CD4-positive, alpha-beta T cell treated with Interleukin-1 beta for 1 hour (primary cell): ENCODE results near the gene ATAD1.
A peak's percentile ranks its signal among the peaks of the same experiment; 100 is the strongest.

ENCODE experiments used
- DNase-seq, 2 donors: peaks; one replicate each; pipeline ENCODE4 v3.0.0-alpha.2; 2020 to 2022

Gene ATAD1

DNA sequence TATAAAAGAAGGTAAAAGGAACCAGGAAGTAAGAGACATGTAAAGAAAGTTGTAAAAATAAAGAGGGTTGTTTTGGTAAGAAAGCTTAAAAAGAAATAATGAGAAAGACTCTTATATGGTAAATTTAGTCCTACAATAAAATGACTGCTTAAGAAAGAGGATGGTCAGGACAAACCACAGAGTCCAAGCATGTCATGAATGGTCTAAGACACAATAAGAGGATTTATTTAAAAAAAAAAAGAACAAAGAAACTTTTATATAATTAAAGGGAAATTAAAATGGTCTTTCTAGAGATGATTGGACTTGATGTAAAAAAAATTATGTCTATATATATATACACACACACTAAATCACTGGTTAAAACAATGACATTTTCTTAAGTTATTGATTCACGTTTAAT is 18.2 kb downstream of the ATAD1 start:
- no peak for DNase-seq

DNA sequence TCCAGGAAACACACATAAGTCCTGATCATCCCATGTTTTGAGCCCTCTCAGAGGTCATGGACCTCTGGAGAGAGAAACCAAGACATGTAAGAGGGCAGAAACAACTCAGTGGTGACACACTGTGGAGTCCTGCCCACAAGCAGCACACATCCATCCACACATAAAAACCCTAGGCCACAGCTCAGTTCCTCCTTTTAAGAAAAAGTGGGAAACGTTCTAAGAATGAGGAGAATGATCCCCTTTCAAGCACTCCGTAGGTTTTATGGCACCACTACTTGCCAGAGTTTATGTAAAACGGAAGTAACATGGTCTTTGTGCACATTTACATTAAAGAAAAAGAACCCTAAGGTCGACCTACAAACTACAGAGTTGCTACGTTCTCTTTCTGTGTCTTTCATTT is 19.9 kb downstream of the ATAD1 start:
- DNase-seq, result no peak

DNA sequence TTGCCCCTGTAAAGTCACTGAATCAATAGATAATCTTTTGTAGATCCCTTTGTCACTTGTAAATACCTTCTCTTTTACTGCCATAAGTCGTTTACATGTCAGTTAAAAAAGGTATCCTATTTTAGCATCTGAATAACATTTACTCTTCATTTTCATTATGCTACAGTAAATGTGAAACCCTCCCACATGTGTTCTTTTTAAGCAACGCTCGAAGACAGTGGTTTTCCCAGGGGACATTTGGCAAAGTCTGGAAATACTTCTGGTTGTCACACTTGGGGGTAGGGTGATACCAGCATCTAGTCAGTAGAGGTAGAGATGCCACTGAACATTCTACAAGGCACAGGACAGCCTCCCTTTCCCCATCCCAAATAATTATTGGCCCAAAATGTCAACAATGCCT is 23.7 kb downstream of the ATAD1 start:
- DNase-seq, result no peak

DNA sequence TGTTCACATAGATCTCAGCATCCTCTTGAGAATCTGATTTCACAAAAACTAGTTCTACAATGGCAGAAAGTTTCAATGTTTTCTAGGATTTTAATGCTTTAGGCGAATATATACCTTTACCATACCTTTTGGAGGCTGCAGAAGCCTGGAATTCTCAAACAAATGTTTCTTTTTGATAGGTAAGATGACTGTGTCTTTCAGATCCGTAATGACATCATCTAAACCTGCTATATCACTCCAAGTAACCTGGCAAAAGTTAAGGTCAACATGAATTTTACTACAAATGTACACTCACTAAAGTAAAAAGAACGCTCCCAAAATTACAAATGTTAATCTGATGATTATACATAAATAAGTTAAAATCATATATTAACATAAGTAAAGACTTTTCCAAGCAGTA is 27.8 kb downstream of the ATAD1 start:
- no peak for DNase-seq

DNA sequence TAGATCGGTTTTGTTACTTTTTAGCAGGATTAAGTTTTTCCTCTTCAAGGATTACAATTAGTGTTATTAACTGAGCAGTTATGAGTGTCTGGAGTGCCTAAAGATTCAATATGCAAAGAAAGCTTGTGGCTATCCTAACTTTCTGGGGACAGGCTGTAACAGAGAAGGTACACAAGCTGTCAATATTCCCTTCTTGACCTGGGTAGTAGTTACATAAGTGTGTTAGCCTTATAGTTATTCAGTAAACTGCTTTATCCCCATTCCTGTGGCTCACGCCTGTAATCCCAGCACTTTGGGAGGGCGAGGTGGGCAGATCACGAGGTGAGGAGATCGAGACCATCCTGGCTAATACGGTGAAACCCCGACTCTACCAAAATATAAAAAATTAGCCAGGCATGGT is 31.6 kb downstream of the ATAD1 start:
- DNase-seq, result no peak

DNA sequence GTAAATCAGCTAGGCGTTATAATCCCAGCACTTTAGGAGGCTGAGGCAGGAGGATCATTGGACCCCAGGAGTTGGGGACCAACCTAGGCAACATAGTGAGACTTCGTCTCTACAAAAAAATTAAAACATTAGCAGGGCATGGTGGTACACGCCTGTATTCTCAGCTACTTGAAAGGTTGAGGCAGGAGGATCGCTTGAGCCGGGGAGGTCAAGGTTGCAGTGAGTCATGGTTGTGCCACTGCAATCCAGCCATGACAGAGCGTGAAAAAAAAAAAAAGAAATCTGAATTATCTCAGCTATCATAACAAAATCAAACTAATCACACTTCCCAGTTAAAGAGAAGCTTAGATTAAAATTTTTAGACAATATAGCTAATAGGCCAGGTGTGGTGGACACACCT is 35.3 kb downstream of the ATAD1 start:
- no peak for DNase-seq

DNA sequence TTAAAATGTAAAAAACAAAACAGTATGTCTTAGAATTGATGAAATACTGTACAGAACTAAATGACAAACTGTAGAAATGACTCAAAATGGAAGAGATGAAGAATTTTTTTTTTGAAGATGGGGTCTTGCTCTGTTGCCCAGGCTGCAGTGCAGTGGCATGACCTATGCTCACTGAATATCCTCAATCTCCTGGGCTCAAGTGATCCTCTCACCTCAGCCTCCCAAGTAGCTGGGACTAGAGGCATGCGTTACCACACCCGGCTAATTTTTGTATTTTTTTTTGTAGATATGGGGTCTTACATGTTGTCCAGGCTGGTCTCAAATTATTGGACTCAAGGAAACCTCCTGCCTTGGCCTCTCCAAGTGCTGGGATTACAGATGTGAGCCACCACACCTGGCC is 36.5 kb downstream of the ATAD1 start:
- DNase-seq, result no peak

DNA sequence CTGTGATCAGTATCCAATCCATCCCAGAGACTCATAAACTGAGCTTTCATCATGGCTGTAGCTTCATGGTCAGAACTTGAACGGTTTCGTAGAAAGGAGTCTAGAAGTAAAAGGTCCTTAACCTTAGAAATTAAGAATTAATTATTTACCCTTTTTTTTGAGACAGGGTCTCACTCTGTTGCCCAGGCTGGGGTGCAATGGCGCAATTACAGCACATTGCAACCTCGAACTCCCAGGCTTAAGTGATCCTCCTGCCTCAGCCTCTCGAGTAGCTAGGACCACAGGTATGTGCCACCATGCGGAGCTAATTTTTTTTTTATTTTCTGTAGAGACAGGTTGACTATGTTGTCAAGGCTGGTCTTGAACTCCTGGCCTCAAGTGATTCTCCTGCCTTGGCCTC is 41.7 kb downstream of the ATAD1 start:
- DNase-seq, result no peak

DNA sequence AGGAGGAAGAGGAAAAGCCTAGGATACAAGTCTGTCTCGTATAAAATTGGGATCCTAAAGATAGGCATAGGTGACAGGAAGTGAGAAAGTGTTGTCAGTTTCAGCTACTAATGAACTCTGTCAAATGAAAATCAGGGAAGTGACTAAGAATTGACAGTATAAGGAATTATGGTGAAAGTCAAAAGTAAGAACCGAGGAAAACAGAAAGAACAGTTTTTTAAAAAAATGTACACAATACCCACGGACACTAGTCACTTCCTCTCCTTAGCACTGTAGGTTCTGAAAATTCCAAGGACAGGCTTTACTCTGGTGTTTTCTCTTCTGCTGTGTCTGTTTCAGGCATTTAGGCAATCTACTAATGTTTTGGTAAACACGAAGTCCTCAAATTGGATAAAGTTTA is 42.3 kb downstream of the ATAD1 start:
- no peak for DNase-seq

DNA sequence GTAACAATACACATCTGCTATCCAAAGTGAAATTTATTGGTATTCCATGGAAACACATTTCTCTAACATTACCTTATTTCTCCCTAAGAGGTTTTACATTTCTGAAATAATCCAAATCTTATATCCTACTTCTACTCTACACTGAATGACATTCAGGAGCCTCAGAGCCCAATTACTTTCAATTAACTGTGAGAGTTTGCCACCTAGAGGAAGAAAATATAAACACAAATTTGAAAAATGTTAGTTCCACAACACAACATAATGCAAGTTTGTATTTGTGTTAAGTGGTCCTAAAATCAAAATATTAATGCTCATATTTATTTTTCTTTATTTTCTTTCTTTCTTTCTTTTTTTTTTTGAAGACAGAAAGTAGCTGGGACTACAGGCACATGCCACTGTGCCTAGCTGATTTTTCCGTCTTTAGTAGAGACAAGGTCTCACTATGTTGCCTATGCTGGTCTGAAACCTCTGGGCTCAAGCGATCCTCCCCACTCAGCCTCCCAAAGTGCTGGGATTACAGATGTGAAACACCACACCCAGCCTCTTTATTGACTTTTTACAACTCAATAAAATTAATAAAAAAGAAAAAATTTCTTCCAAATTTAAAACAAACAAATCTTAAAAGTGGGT is 46.0 kb downstream of the ATAD1 start:
- peak in 1 of 2 donors; percentile 31 for DNase-seq

DNA sequence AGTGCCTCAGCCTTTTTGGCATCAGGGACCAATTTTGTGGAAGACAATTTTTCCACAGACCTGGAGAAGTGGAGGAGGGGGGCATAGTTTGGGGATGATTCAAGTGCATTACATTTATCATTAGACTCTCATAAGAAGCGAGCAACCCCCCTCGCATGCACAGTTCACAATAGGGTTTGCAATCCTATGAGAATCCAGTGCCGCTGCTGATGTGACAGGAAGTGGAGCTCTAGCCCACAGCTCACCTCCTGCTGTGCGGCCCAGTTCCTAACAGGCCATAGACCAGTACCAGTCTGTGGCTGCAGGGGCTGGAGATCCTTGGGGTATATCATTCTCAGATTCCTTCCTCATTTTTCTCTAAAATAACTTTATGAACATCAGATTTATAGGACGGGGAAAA is 50.8 kb downstream of the ATAD1 start:
- no peak for DNase-seq

DNA sequence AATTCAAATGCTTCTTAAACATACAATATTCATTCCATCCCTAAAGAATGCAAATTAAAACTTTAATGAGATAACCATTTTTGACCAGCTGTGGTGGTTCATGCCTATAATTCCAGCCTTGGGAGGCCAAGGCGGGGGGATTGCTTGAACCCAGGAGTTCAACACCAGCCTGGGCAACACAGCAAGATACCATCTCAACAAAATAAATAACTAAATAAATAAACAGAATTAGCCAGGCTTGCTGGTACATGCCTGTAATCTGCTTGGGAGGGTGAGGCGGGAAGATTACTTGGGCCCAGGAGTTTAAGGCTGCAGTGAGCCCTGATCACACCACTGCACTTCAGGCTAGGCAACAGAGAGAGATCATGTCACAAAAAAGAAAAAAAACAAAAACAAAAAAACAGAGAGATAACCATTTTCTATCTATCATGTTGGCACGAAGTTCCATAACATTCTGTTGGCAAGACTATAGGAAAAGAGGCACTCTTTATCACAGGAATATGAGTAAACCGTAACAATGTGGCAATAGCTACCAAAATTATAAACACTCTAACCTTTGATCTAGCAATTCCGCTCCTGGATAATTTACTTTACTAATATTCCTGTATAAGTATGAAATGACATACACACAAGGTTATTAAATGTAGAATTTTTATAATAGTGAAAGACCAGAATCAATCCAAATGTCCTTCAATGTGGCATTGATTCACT is 52.2 kb downstream of the ATAD1 start:
- no peak for DNase-seq

DNA sequence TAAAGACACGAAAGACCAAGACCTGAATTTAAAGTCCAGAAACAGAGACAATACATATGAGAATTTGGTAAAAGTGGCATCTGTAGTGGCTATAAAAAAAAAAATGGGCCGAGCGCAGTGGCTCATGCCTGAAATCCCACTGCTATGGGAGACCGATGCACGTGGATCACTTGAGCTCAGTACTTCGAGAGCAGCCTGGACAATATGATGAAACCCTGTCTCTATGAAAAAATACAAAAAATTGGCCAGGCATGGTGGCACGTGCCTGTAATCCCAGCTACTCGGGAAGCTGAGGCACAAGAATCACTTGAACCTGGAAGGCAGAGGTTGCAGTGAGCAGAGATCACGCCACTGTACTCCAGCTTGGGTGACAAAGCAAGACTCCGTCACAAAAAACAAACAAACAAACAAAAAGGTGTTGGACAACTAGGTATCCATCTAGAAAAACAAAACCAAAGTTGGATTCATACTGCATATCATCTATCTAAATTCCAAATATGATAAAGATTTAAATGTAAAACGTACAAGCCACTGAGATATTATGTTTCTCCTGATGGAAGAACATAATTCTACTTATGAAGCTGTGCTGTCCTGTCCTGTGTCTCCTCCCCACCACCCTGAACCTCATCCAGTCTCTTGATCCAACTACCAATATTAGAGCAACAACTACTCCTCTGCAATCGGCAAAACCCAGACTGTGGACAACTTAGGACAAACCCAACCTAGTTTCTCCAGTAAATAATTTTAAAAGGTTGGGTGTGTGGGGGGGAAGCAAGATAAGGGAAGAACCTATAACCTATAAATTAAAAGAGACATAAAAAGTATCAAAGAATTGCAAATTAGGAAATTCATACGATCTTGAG is 53.7 kb downstream of the ATAD1 start:
- no peak for DNase-seq

DNA sequence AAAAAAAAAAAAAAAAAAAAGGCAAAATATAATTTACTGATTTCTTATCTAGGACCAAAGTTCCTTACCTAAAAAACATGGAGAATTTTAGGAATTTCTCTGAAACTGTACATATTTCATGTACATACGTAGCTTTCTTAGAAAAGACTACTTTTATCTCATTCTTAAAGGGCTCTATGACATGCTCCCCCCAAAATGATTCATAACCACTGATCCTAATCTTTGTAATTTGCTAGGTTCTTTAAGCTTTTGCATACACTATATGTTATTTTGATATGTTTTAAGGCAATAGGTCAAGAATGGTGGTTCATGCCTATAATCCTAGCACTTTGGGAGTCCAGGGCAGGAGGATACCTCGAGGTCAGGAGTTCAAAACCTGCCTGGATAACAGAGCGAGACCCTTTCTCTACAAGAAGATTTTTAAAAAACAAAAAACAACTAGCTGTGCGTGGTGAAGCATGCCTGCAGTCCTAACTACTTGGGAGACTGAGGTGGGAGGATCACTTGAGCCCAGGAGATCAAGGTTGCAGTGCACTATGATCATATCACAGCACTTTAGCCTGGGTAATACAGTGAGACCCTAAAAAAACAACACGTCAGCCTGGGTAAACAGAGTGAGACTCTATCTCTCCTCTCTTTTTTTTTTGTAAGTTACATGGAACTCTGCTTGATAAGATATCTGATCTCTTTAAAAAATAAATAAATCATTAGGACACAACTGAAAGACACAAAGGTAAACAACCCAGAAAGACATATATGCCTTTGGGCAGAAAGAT is 54.8 kb downstream of the ATAD1 start:
- no peak for DNase-seq

DNA sequence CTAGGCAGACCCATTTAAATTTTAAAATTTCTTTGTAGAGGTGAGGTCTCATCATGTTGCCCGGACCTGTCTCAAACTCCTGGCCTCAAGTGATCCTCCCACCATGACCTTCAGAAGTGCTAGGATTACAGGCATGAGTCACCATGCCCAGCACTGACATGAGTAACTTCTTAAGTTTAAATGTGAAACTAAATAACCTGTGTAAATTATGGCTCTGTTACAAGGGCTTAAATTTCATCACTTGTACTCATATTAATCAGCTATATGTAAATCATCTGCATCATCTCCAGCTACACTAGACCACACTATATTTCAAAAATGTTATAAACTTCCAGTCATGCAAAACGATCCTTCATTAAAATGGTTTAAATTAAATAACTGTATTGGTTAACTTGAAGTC is 56.1 kb downstream of the ATAD1 start:
- peak in 1 of 2 donors; percentile 2 for DNase-seq

DNA sequence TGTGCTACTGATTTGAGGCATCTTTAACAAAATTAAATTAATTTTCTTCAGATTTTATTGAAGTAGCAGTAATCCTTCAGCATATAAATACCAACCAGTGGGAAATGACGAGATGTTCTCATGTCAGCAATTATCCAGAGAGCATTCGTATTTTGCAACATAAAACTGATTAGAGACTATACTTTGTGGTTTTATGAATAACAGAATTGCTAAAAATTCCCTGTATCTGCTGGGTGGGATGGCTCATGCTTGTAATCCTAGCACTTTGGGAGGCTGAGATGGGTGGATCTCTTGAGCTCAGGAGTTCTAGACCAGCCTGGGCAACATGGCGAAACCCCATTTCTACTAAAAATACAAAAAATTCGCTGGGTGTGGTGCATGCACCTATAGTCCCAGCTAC is 56.9 kb downstream of the ATAD1 start:
- DNase-seq, result no peak

DNA sequence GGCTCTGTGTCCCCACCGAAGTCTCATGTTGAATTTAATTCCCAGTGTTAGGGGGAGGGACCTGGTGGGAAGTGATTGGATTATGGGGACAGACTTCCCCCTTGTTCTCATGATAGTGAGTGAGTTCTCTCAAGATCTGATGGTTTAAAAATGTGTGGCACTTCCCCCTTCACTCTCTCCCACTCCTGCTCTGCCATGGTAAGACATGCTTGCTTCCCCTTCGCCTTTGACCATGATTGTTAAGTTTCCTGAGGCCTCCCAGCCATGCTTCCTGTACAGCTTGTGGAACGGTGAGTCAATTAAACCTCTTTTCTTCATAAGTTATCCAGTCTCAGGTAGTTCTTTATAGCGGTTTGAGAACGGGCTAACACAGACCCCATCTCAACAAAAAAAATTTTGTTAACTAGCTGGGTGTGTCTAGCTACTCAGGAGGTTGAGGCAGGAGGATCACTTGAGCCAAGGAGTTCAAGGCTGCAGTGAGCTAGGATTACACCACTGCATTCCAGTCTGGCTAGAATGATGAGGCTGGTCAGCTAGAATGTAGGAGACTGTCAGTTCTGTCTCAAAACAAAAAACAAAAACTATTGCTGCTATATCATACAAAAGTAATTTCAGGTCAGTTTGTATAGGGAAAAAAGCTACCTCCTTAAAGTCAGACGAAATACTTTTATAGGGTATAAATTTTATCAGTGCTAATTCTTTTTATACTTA is 57.7 kb downstream of the ATAD1 start:
- DNase-seq, result peak in 1 of 2 donors; percentile 1

DNA sequence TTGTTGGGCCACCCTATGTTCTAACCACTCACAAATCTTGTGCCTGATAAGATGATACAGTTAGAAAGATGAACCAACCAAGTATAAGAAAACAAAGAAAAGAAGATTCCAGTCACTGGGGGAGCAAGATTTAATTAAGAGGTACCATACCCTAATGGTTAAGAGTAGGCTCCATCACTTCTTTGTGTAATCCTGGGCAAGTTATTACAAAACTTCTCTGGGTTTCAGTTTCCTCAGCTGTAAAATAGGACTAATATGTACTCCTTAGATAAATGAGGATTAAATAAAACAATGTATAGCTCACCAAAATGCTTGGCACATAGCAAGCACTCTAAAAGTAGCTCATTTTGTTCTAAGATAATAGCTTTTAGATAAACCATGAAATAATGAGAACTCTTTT is 58.5 kb downstream of the ATAD1 start:
- no peak for DNase-seq

DNA sequence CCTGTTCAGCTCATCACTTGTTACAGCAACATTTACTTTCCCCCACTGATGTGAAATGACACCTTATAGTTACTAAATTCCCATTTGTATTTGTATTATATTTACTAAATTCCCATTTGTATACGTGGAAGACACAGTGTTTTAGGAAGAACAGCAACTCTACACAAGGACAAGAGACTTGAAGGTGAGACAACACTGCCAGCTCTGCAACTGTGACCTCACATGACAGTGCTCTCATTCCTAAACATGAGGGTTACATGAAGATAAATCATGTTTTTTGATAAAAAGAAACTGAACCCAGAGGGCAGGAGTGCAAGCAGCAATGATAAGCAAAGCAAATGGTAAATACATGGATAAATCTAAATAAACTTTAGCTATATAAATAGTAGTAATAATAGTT is 60.3 kb downstream of the ATAD1 start:
- DNase-seq, result no peak

DNA sequence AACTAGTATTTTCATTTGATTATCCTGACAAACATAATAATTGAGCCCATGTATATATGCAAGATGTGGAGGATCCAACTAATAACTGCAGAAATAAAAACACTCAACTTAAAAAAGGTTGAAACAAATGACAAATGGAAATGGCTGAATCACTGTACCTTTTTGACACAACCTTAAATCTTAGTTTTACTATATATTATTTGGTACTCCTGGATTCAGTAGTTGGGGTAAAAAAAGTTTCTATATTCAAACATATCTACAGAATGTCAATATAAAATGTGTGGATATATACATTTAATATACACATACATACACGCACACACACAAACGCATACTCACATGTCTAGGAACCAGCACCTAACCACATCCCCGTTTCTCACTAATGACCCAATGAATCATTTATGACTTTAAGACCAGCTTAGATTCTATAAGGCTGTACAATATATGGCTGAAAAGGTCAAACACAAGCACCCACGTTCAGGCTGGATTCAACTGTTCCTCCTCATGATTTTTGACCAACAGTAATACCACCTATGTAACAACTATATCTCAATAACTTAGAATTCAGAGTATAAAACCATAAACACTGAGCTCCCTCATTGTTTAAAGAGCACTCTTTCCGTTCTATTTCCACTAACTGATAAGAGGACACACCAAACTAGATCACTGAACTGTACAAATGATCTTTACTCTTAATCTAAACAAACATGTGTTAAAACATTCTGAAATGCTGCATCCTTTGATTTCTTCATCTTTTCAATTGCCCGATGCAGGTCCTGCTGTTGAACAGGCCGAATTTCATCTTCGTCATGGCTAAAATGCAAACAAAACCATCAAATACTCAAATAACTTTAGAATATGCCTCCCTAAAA is 63.8 kb downstream of the ATAD1 start:
- no peak for DNase-seq

DNA sequence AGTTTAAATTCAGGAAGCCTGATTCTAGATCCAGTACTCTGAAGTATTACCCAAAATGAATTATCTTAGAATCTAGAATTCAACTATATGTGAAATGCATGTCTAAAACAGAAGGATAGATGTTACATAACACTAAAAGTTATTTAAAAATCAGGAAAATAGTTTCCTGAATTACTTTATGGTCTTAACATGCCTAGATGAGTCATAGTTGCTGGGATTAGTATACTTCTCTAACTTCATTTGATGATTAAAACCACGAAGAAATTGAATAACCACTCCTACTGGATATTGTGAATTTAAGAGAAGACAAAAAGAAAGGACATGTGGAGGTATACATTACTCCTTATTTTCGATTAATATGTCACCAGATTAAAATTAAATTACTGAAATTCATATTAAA is 65.5 kb downstream of the ATAD1 start:
- DNase-seq, result no peak

DNA sequence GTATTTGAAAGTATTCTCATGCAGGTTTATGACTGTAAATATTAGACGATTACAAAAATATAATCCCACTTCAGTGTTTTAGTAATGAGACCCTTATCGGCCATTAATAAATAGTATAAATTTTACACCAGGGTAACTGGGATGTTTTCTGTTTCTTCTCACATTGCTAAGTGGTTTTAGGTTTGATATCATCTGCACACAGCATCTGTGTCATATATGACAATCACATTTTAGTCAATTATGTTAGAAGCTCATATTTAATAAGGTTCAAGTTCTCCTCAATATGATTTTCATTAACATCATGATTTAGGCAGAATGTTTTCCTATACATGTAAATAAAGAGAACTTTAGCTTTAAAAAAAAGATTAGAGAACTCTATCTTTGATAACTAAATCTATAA is 66.8 kb downstream of the ATAD1 start:
- no peak for DNase-seq
